ENCODE results near the gene SLC16A2.
"Not testable (repeated sequence)": the region's sequence is repeated elsewhere in the genome, so short reads cannot be mapped to it uniquely, and the experiment has no call there.

SLC16A2 gene

GRCh38 chrX:74509989-74510388 is 88.7 kb downstream of the SLC16A2 start:
- DNase-seq = no peak

GRCh38 chrX:74510401-74510800 is 89.1 kb downstream of the SLC16A2 start:
- no peak for DNase-seq

- DNase-seq = no peak
These were observed 90.4 kb downstream of the SLC16A2 start for GRCh38 chrX:74511704-74512103.

GRCh38 chrX:74514384-74514783 is 93.1 kb downstream of the SLC16A2 start:
- no peak for DNase-seq

GRCh38 chrX:74515356-74515755 is 94.1 kb downstream of the SLC16A2 start:
- no peak for DNase-seq

- DNase-seq = not testable (repeated sequence)
These were observed 94.7 kb downstream of the SLC16A2 start for GRCh38 chrX:74516013-74516412.

- no peak for DNase-seq
These were observed 98.6 kb downstream of the SLC16A2 start for GRCh38 chrX:74519870-74520269.

GRCh38 chrX:74520291-74520690 is 99.0 kb downstream of the SLC16A2 start:
- no peak for DNase-seq

- DNase-seq = no peak
These were observed 99.6 kb downstream of the SLC16A2 start for GRCh38 chrX:74520896-74521295.

- DNase-seq = no peak
These were observed 100.9 kb downstream of the SLC16A2 start for GRCh38 chrX:74521961-74522751.

- DNase-seq = no peak
These were observed 101.9 kb downstream of the SLC16A2 start for GRCh38 chrX:74523224-74523623.

- no peak for DNase-seq
These were observed 102.8 kb downstream of the SLC16A2 start for GRCh38 chrX:74523870-74524735.

GRCh38 chrX:74525116-74525515 is 103.8 kb downstream of the SLC16A2 start:
- no peak for DNase-seq

- DNase-seq = no peak
These were observed 105.5 kb downstream of the SLC16A2 start for GRCh38 chrX:74526764-74527163.

GRCh38 chrX:74527350-74527749 is 106.1 kb downstream of the SLC16A2 start:
- DNase-seq = no peak

- no peak for DNase-seq
These were observed 108.0 kb downstream of the SLC16A2 start for GRCh38 chrX:74529311-74529710.

GRCh38 chrX:74531081-74531480 is 109.8 kb downstream of the SLC16A2 start:
- no peak for DNase-seq

GRCh38 chrX:74534569-74535038 is 113.3 kb downstream of the SLC16A2 start:
- DNase-seq = no peak

- no peak for DNase-seq
These were observed 113.8 kb downstream of the SLC16A2 start for GRCh38 chrX:74535086-74535407.

- DNase-seq = peak; percentile 56
These were observed 114.3 kb downstream of the SLC16A2 start for GRCh38 chrX:74535408-74536151.

GRCh38 chrX:74536152-74536831 is 115.0 kb downstream of the SLC16A2 start:
- peak; percentile 41 for DNase-seq

- DNase-seq = no peak
These were observed 115.6 kb downstream of the SLC16A2 start for GRCh38 chrX:74536832-74537371.
